ENCODE measurements around the gene LSAMP.

DNA sequence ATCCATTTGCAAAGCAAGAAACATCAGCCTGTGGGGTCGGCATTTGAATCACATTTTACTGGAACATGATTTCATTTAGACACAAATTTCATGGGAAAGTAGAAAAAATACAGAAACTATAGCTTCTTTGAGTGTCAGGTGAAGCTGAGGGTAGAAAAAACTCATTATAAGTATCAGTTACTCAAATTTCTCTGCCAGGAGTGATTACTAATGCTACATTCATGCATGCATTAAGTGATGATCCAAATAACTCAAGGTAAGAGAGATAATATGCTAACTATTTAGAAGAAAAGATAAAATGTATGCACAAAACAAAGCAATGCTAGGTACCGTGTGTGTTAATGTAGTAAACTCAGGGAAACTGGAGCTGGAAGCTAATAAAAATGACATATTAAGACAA is 416.0 kb downstream of the LSAMP start:
- TF ChIP-seq EP300 (IDR thresholded peaks at IDR 0.05; ENCODE audit: low read length) (no peak), SIN3B (IDR thresholded peaks at IDR 0.05; ENCODE audit: low read depth) (no peak)
